Brain microvascular endothelial cell (primary cell): ENCODE results near the gene PTPN2.

Source experiments
- DNase-seq: peaks from one replicate; pipeline ENCODE4 v3.0.0-alpha.2; 2020
- H3K27ac ChIP-seq: fragments of 250-450 bp; sonication (Bioruptor Pico); 2 replicates; pipeline ENCODE4 v1.5.1; 2020; ENCODE audit warnings: mild to moderate bottlenecking, moderate library complexity
- H3K27me3 ChIP-seq: fragments of 250-450 bp; sonication (Bioruptor Pico); replicated peaks from 2 replicates; pipeline ENCODE4 v1.5.1; 2020; ENCODE audit warnings: mild to moderate bottlenecking
- H3K36me3 ChIP-seq: fragments of 250-450 bp; sonication (Bioruptor Pico); replicated peaks from 2 replicates; pipeline ENCODE4 v1.5.1; 2020; ENCODE audit warnings: mild to moderate bottlenecking
- H3K4me3 ChIP-seq: 2 replicates; pipeline ENCODE4 v1.5.1; 2011; ENCODE audit warnings: low read depth, mild to moderate bottlenecking, control low read depth, low read length, moderate library complexity
- CTCF ChIP-seq: IDR thresholded peaks from 2 replicates; pipeline ENCODE4 v1.5.1; 2011; ENCODE audit warnings: low read depth, mild to moderate bottlenecking, moderate library complexity, low read length, control low read depth, inconsistent platforms; ENCODE audit errors: missing control alignments
- in situ Hi-C: cut with HindIII; loops from 2 replicates; pipeline ENCODE4 v1.10.0; 2017; ENCODE audit warnings: low sequenced_read_pairs, low pct_ligation_motif_present

The PTPN2 gene

GRCh38 chr18:12825230-12825629 is 58.8 kb downstream of the PTPN2 start:
- Histone ChIP-seq H3K27ac (no peak overlapping the region), H3K27me3 (no peaks in the 10 kb centered on the region), H3K36me3 (no peaks in the 10 kb centered on the region), H3K4me3 (no peak overlapping the region)
- no peak for DNase-seq
- in situ Hi-C loops, result no loop called here
- TF ChIP-seq CTCF, result no peak

- H3K36me3 ChIP-seq, result no peaks in the 10 kb centered on the region
- DNase-seq, result no peak
- TF ChIP-seq CTCF, result no peak
- no peaks in the 10 kb centered on the region for H3K27me3 ChIP-seq
- no peak overlapping the region for H3K27ac ChIP-seq
- in situ Hi-C loops, result no loop called here
- H3K4me3 ChIP-seq, result no peak overlapping the region
These were observed 60.1 kb downstream of the PTPN2 start for GRCh38 chr18:12823892-12824291.

- no peak for DNase-seq
- Histone ChIP-seq H3K27me3 (no peaks in the 10 kb centered on the region), H3K36me3 (no peaks in the 10 kb centered on the region), H3K4me3 (no peak overlapping the region), H3K27ac (no peak overlapping the region)
- in situ Hi-C loops, result no loop called here
- TF ChIP-seq CTCF, result no peak
These were observed 62.6 kb downstream of the PTPN2 start for GRCh38 chr18:12821408-12821807.

- no peaks in the 10 kb centered on the region for H3K27me3 ChIP-seq
- H3K27ac ChIP-seq, result no peak overlapping the region
- H3K36me3 ChIP-seq, result peaks cover 8% of the 10 kb centered on the region
- TF ChIP-seq CTCF, result no peak
- in situ Hi-C loops, result no loop called here
- no peak for DNase-seq
- no peak overlapping the region for H3K4me3 ChIP-seq
These were observed 63.5 kb downstream of the PTPN2 start for GRCh38 chr18:12820506-12820905.

GRCh38 chr18:12819841-12820240 is 64.2 kb downstream of the PTPN2 start:
- H3K36me3 ChIP-seq, result peaks cover 8% of the 10 kb centered on the region
- no peaks in the 10 kb centered on the region for H3K27me3 ChIP-seq
- no peak overlapping the region for H3K27ac ChIP-seq
- no peak for TF ChIP-seq CTCF
- no peak overlapping the region for H3K4me3 ChIP-seq
- DNase-seq, result no peak
- in situ Hi-C loops, result no loop called here

GRCh38 chr18:12819322-12819721 is 64.7 kb downstream of the PTPN2 start:
- peaks cover 8% of the 10 kb centered on the region for H3K36me3 ChIP-seq
- H3K4me3 ChIP-seq, result no peak overlapping the region
- in situ Hi-C loops, result no loop called here
- no peak overlapping the region for H3K27ac ChIP-seq
- DNase-seq, result no peak
- no peak for TF ChIP-seq CTCF
- no peaks in the 10 kb centered on the region for H3K27me3 ChIP-seq
